Tibial nerve (tissue), 4 donors: ENCODE results near the gene EPG5.

Experiments
- EP300 ChIP-seq, 2 donors: sonication (generic); formaldehyde crosslinking; IDR thresholded peaks; one replicate each; pipeline ENCODE4 v1.6.1; 2017; ENCODE audit warnings: antibody characterized with exemption in 2 of 2, mild to moderate bottlenecking in 1 of 2
- POLR2A ChIP-seq, 2 donors: fragments of 450-650 bp; IDR thresholded peaks; one replicate each; pipeline ENCODE4 v1.6.1; 2017; ENCODE audit warnings: antibody characterized with exemption in 2 of 2, mild to moderate bottlenecking in 2 of 2, moderate library complexity in 2 of 2
- TF ChIP-seq, protein P1 (sequence below), 5 experiments: fragments of 200-600 bp in 3 of 5; fragments of 450-650 bp in 2 of 5; sonication (generic) in 3 of 5; IDR thresholded peaks; one replicate each; pipeline ENCODE4 v1.5.1; 2016 to 2019; ENCODE audit warnings: antibody characterized with exemption in 5 of 5, mild to moderate bottlenecking in 3 of 5, moderate library complexity in 2 of 5

DNA sequence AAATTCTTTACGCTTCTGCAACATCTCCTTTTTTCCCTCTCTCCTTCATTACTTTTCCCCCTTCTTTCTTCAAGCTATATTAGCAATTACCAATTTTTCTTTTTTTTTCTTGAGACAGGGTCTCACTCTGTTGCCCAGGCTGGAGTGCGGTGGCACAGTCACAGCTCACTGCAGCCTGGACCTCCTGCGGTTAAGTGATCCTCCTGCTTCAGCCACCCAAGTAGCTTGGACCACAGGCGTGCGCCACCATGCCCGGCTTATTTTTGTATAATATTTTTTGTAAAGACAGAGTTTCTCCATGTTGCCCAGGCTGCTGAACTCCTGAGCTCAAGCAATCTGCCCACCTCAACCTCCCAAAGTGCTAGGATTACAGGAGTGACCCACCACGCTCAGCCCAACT, 70.7 kb downstream of the EPG5 start:
- TF ChIP-seq, protein P1, sequence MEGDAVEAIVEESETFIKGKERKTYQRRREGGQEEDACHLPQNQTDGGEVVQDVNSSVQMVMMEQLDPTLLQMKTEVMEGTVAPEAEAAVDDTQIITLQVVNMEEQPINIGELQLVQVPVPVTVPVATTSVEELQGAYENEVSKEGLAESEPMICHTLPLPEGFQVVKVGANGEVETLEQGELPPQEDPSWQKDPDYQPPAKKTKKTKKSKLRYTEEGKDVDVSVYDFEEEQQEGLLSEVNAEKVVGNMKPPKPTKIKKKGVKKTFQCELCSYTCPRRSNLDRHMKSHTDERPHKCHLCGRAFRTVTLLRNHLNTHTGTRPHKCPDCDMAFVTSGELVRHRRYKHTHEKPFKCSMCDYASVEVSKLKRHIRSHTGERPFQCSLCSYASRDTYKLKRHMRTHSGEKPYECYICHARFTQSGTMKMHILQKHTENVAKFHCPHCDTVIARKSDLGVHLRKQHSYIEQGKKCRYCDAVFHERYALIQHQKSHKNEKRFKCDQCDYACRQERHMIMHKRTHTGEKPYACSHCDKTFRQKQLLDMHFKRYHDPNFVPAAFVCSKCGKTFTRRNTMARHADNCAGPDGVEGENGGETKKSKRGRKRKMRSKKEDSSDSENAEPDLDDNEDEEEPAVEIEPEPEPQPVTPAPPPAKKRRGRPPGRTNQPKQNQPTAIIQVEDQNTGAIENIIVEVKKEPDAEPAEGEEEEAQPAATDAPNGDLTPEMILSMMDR (IDR thresholded peaks at IDR 0.05): no peak
- TF ChIP-seq POLR2A (IDR thresholded peaks at IDR 0.05): no peak
- TF ChIP-seq EP300 (IDR thresholded peaks at IDR 0.05): no peak
